Measurements from ENCODE around the gene PCNX3.
"Not testable (repeated sequence)": the region's sequence is repeated elsewhere in the genome, so short reads cannot be mapped to it uniquely, and the experiment has no call there.

PCNX3 gene

DNA sequence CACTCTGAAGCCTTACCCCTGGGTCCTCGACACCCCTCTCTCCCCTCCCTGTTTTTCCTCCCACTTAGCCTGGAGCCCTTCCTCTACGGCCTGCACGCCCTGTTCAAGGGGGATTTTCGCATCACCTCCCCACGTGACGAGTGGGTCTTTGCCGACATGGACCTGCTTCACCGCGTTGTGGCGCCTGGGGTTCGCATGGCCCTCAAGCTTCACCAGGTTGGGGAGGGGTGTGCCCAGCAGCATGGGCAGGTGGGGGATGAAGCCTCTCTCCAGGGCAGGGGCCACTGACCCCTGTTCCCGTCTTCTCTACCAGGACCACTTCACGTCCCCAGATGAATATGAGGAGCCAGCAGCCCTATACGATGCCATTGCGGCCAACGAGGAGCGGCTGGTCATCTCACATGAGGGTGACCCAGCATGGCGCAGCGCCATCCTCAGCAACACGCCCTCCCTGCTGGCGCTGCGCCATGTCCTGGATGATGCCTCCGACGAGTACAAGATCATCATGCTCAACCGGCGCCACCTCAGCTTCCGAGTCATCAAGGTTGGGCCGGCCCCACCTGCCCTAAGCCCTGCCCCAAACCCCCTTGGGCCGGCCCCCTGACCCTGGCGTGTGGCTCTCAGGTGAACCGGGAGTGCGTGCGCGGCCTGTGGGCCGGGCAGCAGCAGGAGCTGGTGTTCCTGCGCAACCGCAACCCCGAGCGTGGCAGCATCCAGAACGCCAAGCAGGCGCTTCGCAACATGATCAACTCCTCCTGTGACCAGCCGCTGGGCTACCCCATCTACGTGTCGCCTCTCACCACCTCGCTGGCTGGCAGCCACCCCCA, 19.5 kb downstream of the PCNX3 start:
- peaks cover 12% of the 10 kb centered on the region for H3K4me1 ChIP-seq (ENCODE audit: control insufficient read depth, insufficient read depth, low read length)
- H3K36me3 ChIP-seq (ENCODE audit: control insufficient read depth, insufficient read depth, low read length), result peaks cover 53% of the 10 kb centered on the region

DNA sequence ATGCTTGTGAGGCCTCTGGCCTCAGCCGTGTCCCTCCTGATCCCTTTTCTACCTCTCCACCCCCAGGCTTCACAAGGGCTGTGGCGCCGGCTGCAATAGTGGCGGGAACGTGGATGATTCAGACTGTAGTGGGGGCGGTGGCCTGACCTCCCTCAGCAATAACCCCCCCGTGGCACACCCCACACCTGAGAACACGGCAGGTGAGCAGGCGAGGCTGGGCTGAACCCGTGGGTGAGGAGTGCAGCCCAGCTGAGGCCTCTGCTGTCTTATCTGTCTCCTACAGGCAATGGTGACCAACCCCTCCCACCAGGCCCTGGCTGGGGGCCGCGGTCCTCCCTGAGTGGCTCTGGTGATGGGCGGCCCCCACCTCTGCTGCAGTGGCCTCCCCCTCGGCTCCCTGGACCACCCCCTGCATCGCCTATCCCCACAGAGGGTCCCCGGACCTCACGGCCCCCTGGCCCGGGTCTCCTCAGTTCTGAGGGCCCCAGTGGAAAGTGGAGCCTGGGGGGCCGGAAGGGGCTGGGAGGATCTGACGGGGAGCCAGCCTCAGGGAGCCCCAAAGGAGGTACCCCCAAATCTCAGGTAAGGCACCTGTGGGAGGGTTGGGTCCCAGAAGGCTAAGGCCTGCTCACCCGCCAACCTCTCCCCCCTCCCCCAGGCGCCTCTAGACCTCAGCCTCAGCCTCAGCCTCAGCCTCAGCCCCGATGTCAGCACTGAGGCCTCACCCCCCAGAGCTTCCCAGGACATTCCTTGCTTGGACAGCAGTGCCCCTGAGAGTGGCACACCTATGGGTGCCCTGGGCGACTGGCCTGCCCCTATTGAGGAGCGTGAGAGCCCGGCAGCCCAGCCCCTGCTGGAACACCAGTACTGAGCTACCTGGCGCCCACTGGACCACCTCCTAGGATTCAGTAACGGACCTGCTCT, 20.8 kb downstream of the PCNX3 start:
- Histone ChIP-seq H3K36me3 (ENCODE audit: control insufficient read depth, insufficient read depth, low read length) (peaks cover 42% of the 10 kb centered on the region), H3K4me1 (ENCODE audit: control insufficient read depth, insufficient read depth, low read length) (peaks cover 13% of the 10 kb centered on the region), H3K4me3 (ENCODE audit: low read depth, low read length) (no peak overlapping the region), H3K9ac (ENCODE audit: low read depth, low read length) (no peak overlapping the region), H3K27me3 (ENCODE audit: control insufficient read depth, insufficient read depth, low read length) (no peaks in the 10 kb centered on the region), H3K9me3 (ENCODE audit: control insufficient read depth, insufficient read depth, low read length) (no peaks in the 10 kb centered on the region), H3K27ac (ENCODE audit: low read depth, low read length) (no peak overlapping the region)

More for the DNA sequence above, 19.5 kb downstream of the PCNX3 start:
- Histone ChIP-seq H3K27me3 (ENCODE audit: control insufficient read depth, insufficient read depth, low read length) (no peaks in the 10 kb centered on the region), H3K4me3 (ENCODE audit: low read depth, low read length) (no peak overlapping the region), H3K9ac (ENCODE audit: low read depth, low read length) (no peak overlapping the region), H3K9me3 (ENCODE audit: control insufficient read depth, insufficient read depth, low read length) (no peaks in the 10 kb centered on the region), H3K27ac (ENCODE audit: low read depth, low read length) (no peak overlapping the region)

DNA sequence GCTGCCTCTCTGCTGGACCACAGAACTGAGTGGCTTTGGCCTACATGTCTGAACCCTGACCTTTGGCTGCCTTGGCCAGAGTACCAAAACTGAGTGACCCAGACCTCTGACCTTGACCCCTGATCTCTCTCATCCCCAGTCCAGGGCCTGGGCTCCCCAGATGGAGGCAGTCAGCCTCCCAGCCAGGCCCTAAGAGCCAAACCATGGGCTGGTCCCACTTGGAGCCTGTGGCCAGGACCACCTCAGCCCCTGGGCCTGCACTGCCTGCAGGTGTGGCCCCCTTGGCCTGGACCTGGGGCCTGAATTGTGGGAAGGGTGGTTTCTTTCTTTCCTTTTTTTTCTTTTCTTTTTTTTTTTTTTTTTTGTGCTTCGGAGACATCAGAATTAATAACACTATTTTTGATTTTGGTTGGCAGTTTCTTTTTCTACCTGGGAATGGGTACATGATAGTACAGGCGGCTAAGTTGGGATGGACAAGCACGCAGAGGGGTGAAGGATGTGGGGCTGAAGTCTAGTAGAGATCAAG, 21.5 kb downstream of the PCNX3 start:
- Histone ChIP-seq H3K4me3 (ENCODE audit: low read depth, low read length) (peak overlapping the region; percentile 73; the same call in 1 of the 2 replicates), H3K9ac (ENCODE audit: low read depth, low read length) (no peak overlapping the region), H3K27ac (ENCODE audit: low read depth, low read length) (peak overlapping the region; percentile 91), H3K4me1 (ENCODE audit: control insufficient read depth, insufficient read depth, low read length) (peaks cover 19% of the 10 kb centered on the region), H3K27me3 (ENCODE audit: control insufficient read depth, insufficient read depth, low read length) (no peaks in the 10 kb centered on the region), H3K36me3 (ENCODE audit: control insufficient read depth, insufficient read depth, low read length) (peaks cover 36% of the 10 kb centered on the region), H3K9me3 (ENCODE audit: control insufficient read depth, insufficient read depth, low read length) (no peaks in the 10 kb centered on the region)

DNA sequence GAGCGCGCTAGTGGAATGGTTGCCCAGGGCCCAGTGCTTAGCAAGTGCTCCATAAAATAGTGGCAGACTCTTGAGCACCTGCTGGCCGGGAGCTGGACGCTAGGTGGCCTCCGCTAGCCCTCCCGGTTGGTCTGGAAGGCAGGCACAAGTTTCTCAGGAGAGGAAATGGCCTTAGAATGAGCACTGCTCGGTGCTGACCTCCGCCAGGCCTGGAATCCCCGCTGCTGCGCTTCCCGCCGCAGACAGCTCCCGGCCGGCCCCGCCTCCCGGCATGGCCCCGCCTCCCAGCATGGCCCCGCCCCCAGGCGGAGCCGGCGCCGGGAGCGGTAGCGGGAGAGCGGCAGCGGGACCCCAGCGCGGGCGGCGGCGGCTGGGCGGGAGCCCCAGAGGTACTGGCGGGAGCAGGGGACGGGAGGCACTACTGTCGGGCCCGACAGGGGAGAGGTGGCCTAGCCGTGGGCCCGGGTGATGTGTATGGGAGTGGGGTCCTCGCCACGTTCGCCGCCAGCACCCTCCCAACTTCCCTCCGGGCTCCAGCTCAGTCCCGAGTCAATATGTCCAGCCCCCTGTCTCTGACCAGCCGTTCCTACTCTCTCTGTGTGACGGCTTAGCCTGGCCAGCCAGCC, 22.3 kb downstream of the PCNX3 start, which contains the start of gene SIPA1:
Gene SIPA1 (plus strand): TSS at position 308 of the 626 bp plus-strand sequence. CDS start 2,821 bp downstream, outside the sequence.
- Histone ChIP-seq H3K4me3 (ENCODE audit: low read depth, low read length) (peak within 1 kb of the TSS; percentile 73), H3K4me1 (ENCODE audit: control insufficient read depth, insufficient read depth, low read length) (peaks cover 22% of the 10 kb centered on the region), H3K27ac (ENCODE audit: low read depth, low read length) (peak within 1 kb of the TSS; percentile 91), H3K27me3 (ENCODE audit: control insufficient read depth, insufficient read depth, low read length) (no peaks in the 10 kb centered on the region), H3K9ac (ENCODE audit: low read depth, low read length) (peak within 1 kb of the TSS; percentile 47; the same call in 1 of the 2 replicates), H3K9me3 (ENCODE audit: control insufficient read depth, insufficient read depth, low read length) (no peaks in the 10 kb centered on the region), H3K36me3 (ENCODE audit: control insufficient read depth, insufficient read depth, low read length) (peaks cover 36% of the 10 kb centered on the region)

DNA sequence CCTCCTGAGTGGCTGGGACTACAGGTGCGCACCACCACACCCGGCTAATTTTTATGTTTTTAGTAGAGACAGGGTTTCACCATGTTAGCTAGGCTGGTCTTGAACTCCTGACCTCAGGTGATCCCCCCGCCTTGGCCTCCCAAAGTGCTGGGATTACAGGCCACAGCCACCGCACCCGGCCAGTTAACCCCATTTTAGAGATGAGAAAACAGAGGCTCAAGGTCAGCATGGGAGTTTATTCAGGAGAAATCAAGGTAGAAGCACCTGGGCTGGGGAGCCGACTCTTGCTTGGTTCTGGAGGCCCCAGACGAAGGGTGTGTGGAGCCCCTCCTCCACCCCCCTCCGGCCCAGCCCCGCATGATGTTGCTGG, 23.6 kb downstream of the PCNX3 start:
- not testable (repeated sequence) for H3K9me3 ChIP-seq (ENCODE audit: control insufficient read depth, insufficient read depth, low read length); H3K27me3 ChIP-seq (ENCODE audit: control insufficient read depth, insufficient read depth, low read length); H3K27ac ChIP-seq (ENCODE audit: low read depth, low read length); H3K9ac ChIP-seq (ENCODE audit: low read depth, low read length); H3K4me3 ChIP-seq (ENCODE audit: low read depth, low read length)
- Histone ChIP-seq H3K36me3 (ENCODE audit: control insufficient read depth, insufficient read depth, low read length) (peaks cover 29% of the 10 kb centered on the region), H3K4me1 (ENCODE audit: control insufficient read depth, insufficient read depth, low read length) (peaks cover 26% of the 10 kb centered on the region)

DNA sequence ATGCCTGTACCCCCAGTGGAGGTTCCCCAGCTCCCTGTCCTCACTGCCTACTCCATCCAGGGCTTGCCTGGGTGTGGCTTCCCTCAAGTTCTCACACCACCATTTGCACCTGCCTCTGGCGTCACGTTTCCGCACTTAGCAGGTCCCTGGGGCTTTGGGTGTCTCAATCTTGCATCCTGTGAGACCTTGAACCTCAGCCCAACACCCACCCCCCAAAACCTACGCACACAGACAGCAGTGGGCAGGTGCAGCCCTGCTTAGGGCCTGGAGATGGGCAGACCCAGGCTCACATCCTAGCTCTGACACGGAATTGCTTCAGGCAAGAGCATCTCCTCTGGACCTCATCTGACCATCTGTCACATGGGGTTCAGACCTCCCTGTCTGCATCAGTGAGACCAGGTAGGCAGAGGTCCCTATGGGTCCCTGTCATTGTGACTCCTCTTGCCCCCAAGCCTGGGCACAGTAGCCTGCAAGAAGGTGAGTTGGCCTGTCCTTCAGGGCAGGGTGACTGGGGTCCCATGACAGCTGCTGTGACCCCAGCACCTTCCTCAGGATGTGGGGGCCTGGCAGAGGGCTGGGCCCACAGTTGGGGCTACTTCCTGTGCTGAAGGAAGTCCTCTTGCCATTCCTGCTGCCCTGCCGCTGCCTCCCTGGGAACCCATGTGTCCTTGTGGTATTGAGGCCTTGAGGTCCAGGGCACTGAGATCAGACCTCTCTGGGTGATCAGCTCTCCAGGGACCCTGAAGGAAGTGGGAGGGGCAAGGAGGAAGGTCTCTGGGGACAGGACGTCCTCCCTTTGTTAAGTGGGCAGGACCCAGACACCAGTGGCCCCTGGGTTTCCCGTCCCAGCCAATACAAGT, 24.3 kb downstream of the PCNX3 start:
- Histone ChIP-seq H3K9ac (ENCODE audit: low read depth, low read length) (no peak overlapping the region), H3K27ac (ENCODE audit: low read depth, low read length) (no peak overlapping the region), H3K4me1 (ENCODE audit: control insufficient read depth, insufficient read depth, low read length) (peaks cover 26% of the 10 kb centered on the region), H3K9me3 (ENCODE audit: control insufficient read depth, insufficient read depth, low read length) (no peaks in the 10 kb centered on the region), H3K27me3 (ENCODE audit: control insufficient read depth, insufficient read depth, low read length) (no peaks in the 10 kb centered on the region), H3K36me3 (ENCODE audit: control insufficient read depth, insufficient read depth, low read length) (peaks cover 22% of the 10 kb centered on the region), H3K4me3 (ENCODE audit: low read depth, low read length) (no peak overlapping the region)

DNA sequence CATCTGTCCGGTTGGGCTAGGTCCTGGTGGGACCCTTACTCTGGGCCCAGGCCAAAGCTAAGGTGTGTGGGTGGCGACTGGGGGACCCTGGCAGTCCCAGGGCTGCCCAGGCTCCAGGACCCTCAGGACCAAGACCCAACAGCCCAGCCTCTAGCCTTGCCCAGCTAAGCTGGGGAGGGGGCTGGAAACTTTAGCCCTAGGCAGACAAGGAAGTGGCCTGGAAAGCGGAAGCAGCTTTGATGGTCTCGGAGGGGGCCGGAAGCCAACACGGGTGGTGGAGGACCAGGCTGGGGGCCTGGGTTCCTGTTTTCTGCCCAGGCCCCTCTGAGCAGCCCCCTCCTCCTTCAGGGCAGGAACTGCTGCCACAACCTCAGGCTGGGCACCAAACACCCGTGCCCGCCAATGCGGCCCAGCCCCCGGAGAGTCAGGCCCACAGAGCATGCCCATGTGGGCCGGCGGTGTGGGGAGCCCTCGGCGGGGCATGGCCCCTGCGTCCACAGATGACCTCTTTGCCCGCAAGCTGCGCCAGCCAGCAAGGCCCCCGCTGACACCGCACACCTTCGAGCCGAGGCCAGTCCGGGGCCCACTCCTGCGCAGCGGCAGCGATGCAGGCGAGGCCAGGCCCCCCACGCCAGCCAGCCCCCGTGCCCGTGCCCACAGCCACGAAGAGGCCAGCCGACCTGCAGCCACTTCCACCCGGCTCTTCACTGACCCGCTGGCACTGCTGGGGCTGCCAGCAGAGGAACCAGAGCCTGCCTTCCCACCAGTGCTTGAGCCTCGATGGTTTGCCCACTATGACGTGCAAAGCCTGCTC, 25.1 kb downstream of the PCNX3 start:
- Histone ChIP-seq H3K27ac (ENCODE audit: low read depth, low read length) (no peak overlapping the region), H3K36me3 (ENCODE audit: control insufficient read depth, insufficient read depth, low read length) (peaks cover 14% of the 10 kb centered on the region), H3K4me1 (ENCODE audit: control insufficient read depth, insufficient read depth, low read length) (peaks cover 26% of the 10 kb centered on the region), H3K27me3 (ENCODE audit: control insufficient read depth, insufficient read depth, low read length) (no peaks in the 10 kb centered on the region), H3K9ac (ENCODE audit: low read depth, low read length) (no peak overlapping the region), H3K9me3 (ENCODE audit: control insufficient read depth, insufficient read depth, low read length) (no peaks in the 10 kb centered on the region), H3K4me3 (ENCODE audit: low read depth, low read length) (no peak overlapping the region)

DNA sequence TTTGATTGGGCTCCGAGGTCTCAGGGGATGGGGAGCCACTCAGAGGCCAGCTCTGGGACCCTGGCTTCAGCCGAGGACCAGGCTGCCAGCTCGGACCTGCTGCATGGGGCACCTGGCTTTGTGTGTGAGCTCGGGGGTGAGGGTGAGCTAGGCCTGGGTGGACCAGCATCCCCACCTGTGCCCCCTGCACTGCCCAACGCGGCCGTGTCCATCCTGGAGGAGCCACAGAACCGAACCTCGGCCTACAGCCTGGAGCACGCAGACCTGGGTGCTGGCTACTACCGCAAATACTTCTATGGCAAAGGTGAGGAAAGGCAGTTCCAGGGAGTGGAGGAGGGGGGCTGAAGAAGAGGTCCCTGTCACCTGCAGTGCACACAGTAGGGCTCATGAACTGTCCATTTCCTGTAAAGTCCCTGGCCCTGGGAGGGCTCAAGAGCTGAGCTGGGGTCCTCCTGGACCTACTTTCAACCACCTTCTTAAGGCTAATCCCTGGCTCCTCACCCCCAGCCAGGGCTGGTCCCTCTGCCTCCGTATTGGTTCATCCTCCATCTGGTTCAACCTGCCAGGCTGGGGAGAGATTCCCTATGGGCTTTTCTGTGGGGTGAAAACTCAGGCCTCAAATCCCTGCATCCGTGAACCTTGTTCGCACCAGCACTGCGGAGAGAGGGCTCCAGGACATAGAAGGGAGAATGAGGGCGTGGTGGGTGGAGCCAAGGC, 25.9 kb downstream of the PCNX3 start:
- Histone ChIP-seq H3K9ac (ENCODE audit: low read depth, low read length) (no peak overlapping the region), H3K9me3 (ENCODE audit: control insufficient read depth, insufficient read depth, low read length) (no peaks in the 10 kb centered on the region), H3K27me3 (ENCODE audit: control insufficient read depth, insufficient read depth, low read length) (no peaks in the 10 kb centered on the region), H3K36me3 (ENCODE audit: control insufficient read depth, insufficient read depth, low read length) (peaks cover 6% of the 10 kb centered on the region), H3K4me1 (ENCODE audit: control insufficient read depth, insufficient read depth, low read length) (peaks cover 26% of the 10 kb centered on the region), H3K27ac (ENCODE audit: low read depth, low read length) (no peak overlapping the region), H3K4me3 (ENCODE audit: low read depth, low read length) (peak overlapping the region; percentile 63)

DNA sequence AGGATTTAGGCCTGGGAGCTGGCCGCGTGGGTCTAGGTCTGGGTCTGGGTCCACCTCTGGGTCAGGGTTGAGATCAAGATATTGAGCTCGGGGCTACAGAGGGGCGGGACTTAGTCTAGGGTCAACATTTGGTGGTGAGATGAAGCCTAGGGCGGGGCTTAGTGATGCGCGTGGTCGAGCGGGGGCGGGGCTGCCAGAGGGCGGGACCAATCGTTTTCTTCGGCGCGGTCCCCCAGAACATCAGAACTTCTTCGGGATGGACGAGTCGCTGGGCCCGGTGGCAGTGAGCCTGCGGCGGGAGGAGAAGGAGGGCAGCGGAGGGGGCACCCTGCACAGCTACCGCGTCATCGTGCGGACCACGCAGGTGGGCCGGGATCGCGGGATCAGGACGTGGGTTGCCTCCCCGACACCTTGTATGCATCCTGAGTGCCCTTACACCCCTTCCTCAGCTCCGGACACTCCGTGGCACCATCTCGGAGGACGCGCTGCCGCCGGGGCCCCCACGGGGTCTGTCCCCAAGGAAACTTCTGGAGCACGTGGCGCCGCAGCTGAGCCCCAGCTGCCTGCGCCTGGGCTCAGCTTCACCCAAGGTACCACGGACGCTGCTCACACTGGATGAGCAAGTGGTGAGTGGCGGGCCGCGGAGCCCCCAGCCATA, 26.6 kb downstream of the PCNX3 start:
- Histone ChIP-seq H3K27me3 (ENCODE audit: control insufficient read depth, insufficient read depth, low read length) (no peaks in the 10 kb centered on the region), H3K27ac (ENCODE audit: low read depth, low read length) (no peak overlapping the region), H3K4me1 (ENCODE audit: control insufficient read depth, insufficient read depth, low read length) (peaks cover 23% of the 10 kb centered on the region), H3K4me3 (ENCODE audit: low read depth, low read length) (peak overlapping the region; percentile 63), H3K36me3 (ENCODE audit: control insufficient read depth, insufficient read depth, low read length) (no peaks in the 10 kb centered on the region; the same call in 1 of the 2 replicates), H3K9ac (ENCODE audit: low read depth, low read length) (no peak overlapping the region), H3K9me3 (ENCODE audit: control insufficient read depth, insufficient read depth, low read length) (no peaks in the 10 kb centered on the region)
